CD4-positive, alpha-beta memory T cell (primary cell): ENCODE results near the gene STAP2. TPM values are rescaled to one million over a fixed set of nuclear protein-coding genes. Genes with fewer than 3 reads are reported as not detected.

Experiments
- CTCF ChIA-PET: fragments of 350-600 bp; sonication (Branson Sonifier 250); formaldehyde crosslinking; loops from one replicate; lab custom pipeline; 2021; ENCODE audit warnings: inconsistent platforms; ENCODE audit not compliant: partially characterized antibody; lab: Charles Lee
- POLR2A ChIA-PET: fragments of 350-600 bp; sonication (Branson Sonifier 250); formaldehyde crosslinking; loops from one replicate; lab custom pipeline; 2021; ENCODE audit not compliant: partially characterized antibody; lab: Charles Lee
- DNase-seq, 5 donors: peaks; one replicate each; pipeline versions ENCODE4 v3.0.0 to v3.0.0-alpha.2; 2020 to 2022; ENCODE audit warnings: mixed read lengths in 1 of 5
- H3K27ac ChIP-seq: one replicate; pipeline ENCODE4 v1.7.0; 2013; ENCODE audit warnings: low read depth, low read length
- H3K27me3 ChIP-seq: 2 replicates; pipeline ENCODE4 v1.7.0; 2013; ENCODE audit warnings: mild to moderate bottlenecking, low read length, moderate library complexity; ENCODE audit not compliant: insufficient read depth
- H3K36me3 ChIP-seq: 2 replicates; pipeline ENCODE4 v1.7.0; 2013; ENCODE audit warnings: mild to moderate bottlenecking, low read length, moderate library complexity; ENCODE audit not compliant: insufficient read depth
- H3K4me1 ChIP-seq: 2 replicates; pipeline ENCODE4 v1.7.0; 2013; ENCODE audit warnings: mild to moderate bottlenecking, low read length, moderate library complexity; ENCODE audit not compliant: insufficient read depth
- H3K4me3 ChIP-seq, 2 donors: one replicate each; pipeline ENCODE4 v1.7.0; 2013; ENCODE audit warnings: low read length in 2 of 2, mild to moderate bottlenecking in 1 of 2
- H3K9me3 ChIP-seq, 2 donors: one replicate each; pipeline ENCODE4 v1.7.0; 2013; ENCODE audit warnings: low read length in 2 of 2, control low read depth in 1 of 2; ENCODE audit not compliant: control insufficient read depth in 1 of 2
- H3K27ac Mint-ChIP-seq, 7 donors: one replicate each; pipeline ENCODE4 v1.8.0; 2020 to 2021; ENCODE audit warnings: mixed read lengths in 7 of 7, mild to moderate bottlenecking in 6 of 7, inconsistent platforms in 3 of 7, moderate library complexity in 3 of 7
- H3K27me3 Mint-ChIP-seq, 2 donors: one replicate each; pipeline ENCODE4 v1.8.0; 2020 to 2021; ENCODE audit warnings: mixed read lengths in 2 of 2
- H3K36me3 Mint-ChIP-seq, 2 donors: one replicate each; pipeline ENCODE4 v1.8.0; 2020 to 2021; ENCODE audit warnings: mixed read lengths in 2 of 2, inconsistent platforms in 1 of 2, mild to moderate bottlenecking in 1 of 2
- H3K4me1 Mint-ChIP-seq, 4 donors: one replicate each; pipeline ENCODE4 v1.8.0; 2020 to 2021; ENCODE audit warnings: mixed read lengths in 4 of 4, mild to moderate bottlenecking in 1 of 4
- H3K4me3 Mint-ChIP-seq, 8 donors: one replicate each; pipeline ENCODE4 v1.8.0; 2020 to 2021; ENCODE audit warnings: mixed read lengths in 8 of 8, mild to moderate bottlenecking in 7 of 8, moderate library complexity in 6 of 8, inconsistent platforms in 3 of 8
- H3K9me3 Mint-ChIP-seq, 8 donors: one replicate each; pipeline ENCODE4 v1.8.0; 2020 to 2021; ENCODE audit warnings: mixed read lengths in 8 of 8, mild to moderate bottlenecking in 5 of 8, inconsistent platforms in 3 of 8, moderate library complexity in 1 of 8
- intact Hi-C: fragments of 100-400 bp; cut with micrococcal nuclease; formaldehyde crosslinking; loops from one replicate; pipeline ENCODE4 v1.15.1; 2023
- polyA plus RNA-seq, 2 donors: library from polyadenylated mRNA; unstranded; fragments of 300-500 nt; fragmentation: Illumina TruSeq; gene quantifications; one replicate each; pipeline ENCODE4 v1.2.3, GENCODE V29; 2021
- total RNA-seq, 2 experiments: library from RNA; stranded (reverse); gene quantifications; one replicate each; pipeline ENCODE4 v1.2.3, GENCODE V29; 2021

The STAP2 gene
- total and polyA plus RNA-seq, 4 experiments from 2014 or later = 0.86 to 2.6 (median 2.3) TPM

DNA sequence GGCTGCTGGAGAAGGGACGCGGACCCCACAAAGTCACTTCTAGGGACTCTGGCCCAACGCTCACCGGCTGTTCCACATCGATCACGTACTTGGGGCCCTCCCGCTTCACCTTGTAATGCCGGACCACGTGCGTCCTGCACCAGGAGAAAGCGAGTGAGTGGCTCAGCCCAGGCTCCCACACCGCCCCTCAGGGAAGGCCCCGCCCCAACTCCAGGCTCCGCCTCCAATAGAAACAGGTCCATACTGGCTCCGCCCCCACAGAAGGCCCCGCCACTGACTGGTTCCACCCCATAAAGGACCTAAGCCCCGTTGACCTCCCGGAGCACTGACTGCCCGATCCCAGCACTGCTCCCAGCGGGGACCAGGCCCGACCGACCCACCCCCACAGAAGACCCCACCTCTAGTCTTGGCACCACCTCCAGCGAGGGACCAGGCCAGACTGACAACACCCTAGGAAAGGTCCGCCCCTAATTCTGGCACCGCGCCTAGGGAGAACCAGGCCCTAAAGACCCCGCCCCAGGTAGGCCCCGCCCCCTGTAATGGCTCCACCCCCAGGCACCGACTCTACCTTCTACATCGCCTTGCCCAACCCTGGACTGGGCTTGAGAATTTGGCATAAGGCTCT is 11.3 kb downstream of the STAP2 start:
- H3K9me3 ChIP-seq = no peaks in the 10 kb centered on the region
- DNase-seq = peak; percentile 44 to 77 (median 61)
- H3K27me3 ChIP-seq = no peaks in the 10 kb centered on the region
- Mint-ChIP-seq H3K4me1 (peaks cover 8 to 29% (median 20%) of the 10 kb centered on the region in 4 donors), H3K9me3 (peaks cover 0 to 5% (median 0%) of the 10 kb centered on the region in 8 donors), H3K4me3 (peak overlapping the region; percentile 74 to 91 (median 82)), H3K36me3 (peaks cover 0 to 5% of the 10 kb centered on the region in 2 donors), H3K27me3 (peaks cover 0 to 3% of the 10 kb centered on the region in 2 donors), H3K27ac (peak overlapping the region in 6 of 7 donors; percentile 37 to 99 (median 74))
- ChIA-PET POLR2A (interaction anchor here (1.1 to 1.8 kb wide), 4 partner anchors 16 to 144 kb away, joined by 4 to 25 read pairs (median 6); partner anchors contain the start of genes HDGFL2, MPND, TMIGD2 and YJU2), CTCF (interaction anchor here (0.7 to 1.4 kb wide), 4 partner anchors 15 to 73 kb away, joined by 3 to 8 read pairs (median 6); partner anchors contain the start of genes MPND and SH3GL1)
- H3K4me1 ChIP-seq = peaks cover 19% of the 10 kb centered on the region
- H3K36me3 ChIP-seq = no peaks in the 10 kb centered on the region
- peak overlapping the region; percentile 58 to 61 for H3K4me3 ChIP-seq
- no peak overlapping the region for H3K27ac ChIP-seq
- intact Hi-C loops = no loop called here

DNA sequence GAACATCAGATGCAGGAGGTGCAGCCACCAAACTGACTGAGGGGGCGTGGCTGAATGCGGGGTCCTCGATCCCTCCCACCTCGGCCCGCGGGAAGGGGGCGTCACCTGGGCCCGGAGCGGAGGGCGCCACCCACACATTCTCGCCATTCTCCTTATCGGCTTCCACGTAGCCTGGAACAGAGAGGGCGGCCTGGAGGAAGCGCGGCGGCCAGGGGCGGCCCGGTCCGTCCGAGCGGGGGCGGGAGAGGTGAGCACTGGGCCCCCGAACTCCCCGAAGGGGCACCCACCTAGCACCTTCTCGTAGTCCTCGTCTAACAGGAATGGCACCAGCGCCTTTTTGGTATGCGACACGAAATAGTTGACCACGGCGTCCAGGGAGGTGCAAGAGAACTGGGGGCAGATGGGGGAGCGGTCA is 11.8 kb downstream of the STAP2 start:
- peaks cover 0 to 5% (median 0%) of the 10 kb centered on the region in 8 donors for H3K9me3 Mint-ChIP-seq
- intact Hi-C loops = no loop called here
- ChIA-PET POLR2A (interaction anchor here (1.0 kb wide), 1 partner anchor 17 kb away, joined by 3 read pairs; the partner anchor contains the start of gene MPND), CTCF (no interaction called here)
- peaks cover 0 to 5% of the 10 kb centered on the region in 2 donors for H3K36me3 Mint-ChIP-seq
- H3K4me1 Mint-ChIP-seq = peaks cover 8 to 29% (median 20%) of the 10 kb centered on the region in 4 donors
- peaks cover 0 to 3% of the 10 kb centered on the region in 2 donors for H3K27me3 Mint-ChIP-seq
- H3K27me3 ChIP-seq = no peaks in the 10 kb centered on the region
- H3K4me1 ChIP-seq = peaks cover 19% of the 10 kb centered on the region
- peak overlapping the region in 1 of 7 donors; percentile 99 for H3K27ac Mint-ChIP-seq
- H3K4me3 Mint-ChIP-seq = peak overlapping the region; percentile 74 to 91 (median 82)
- peak overlapping the region in 1 of 2 donors; percentile 12 for H3K4me3 ChIP-seq
- H3K27ac ChIP-seq = no peak overlapping the region
- DNase-seq = peak in 1 of 5 donors; percentile 50
- H3K36me3 ChIP-seq = no peaks in the 10 kb centered on the region
- no peaks in the 10 kb centered on the region for H3K9me3 ChIP-seq

DNA sequence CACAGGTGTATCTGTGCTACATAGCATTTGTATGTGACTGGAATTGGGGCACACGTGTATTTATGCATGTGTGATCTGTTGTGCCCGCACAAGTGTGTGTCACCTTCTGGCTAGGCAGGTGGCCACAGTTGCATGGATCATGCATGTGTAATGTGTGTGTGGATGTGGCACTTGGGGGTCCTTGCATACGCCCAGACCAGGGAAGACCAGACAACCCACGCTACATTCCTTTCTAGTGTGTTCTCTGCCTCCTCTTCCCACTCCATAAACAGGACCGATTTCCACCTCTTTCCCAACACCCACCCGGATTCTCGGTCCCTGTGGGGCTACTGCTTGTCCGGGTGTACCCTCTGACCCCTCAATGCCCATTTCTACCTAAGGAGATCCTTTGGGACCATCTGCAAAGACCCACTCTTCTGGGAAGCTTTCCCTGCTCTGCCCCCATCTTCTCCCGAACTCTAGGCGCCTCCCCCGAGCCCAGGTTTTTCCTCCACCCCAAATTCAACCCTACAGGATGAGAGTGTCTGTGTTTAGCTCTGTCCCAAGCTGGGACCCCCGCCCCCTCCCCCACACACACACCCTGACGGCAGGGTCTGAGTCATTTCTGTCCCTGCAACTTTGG is 12.3 kb downstream of the STAP2 start:
- peaks cover 0 to 5% (median 0%) of the 10 kb centered on the region in 8 donors for H3K9me3 Mint-ChIP-seq
- no peak for DNase-seq
- Histone ChIP-seq H3K9me3 (no peaks in the 10 kb centered on the region), H3K27ac (no peak overlapping the region), H3K36me3 (no peaks in the 10 kb centered on the region), H3K27me3 (no peaks in the 10 kb centered on the region), H3K4me1 (peaks cover 19% of the 10 kb centered on the region), H3K4me3 (peak overlapping the region in 1 of 2 donors; percentile 12)
- ChIA-PET CTCF (no interaction called here), POLR2A (interaction anchor here (1.0 kb wide), 1 partner anchor 17 kb away, joined by 3 read pairs; the partner anchor contains the start of gene MPND)
- peaks cover 0 to 3% of the 10 kb centered on the region in 2 donors for H3K27me3 Mint-ChIP-seq
- H3K4me1 Mint-ChIP-seq = peaks cover 8 to 29% (median 20%) of the 10 kb centered on the region in 4 donors
- H3K27ac Mint-ChIP-seq = peak overlapping the region in 4 of 7 donors; percentile 31 to 86 (median 66)
- intact Hi-C loops = no loop called here
- peak overlapping the region; percentile 35 to 79 (median 67) for H3K4me3 Mint-ChIP-seq
- peaks cover 0 to 5% of the 10 kb centered on the region in 2 donors for H3K36me3 Mint-ChIP-seq

- H3K4me1 ChIP-seq = peaks cover 19% of the 10 kb centered on the region
- Mint-ChIP-seq H3K36me3 (peaks cover 0 to 5% of the 10 kb centered on the region in 2 donors), H3K9me3 (peaks cover 0 to 8% (median 0%) of the 10 kb centered on the region in 8 donors), H3K4me3 (peak overlapping the region in 1 of 8 donors; percentile 15), H3K27me3 (peaks cover 0 to 3% of the 10 kb centered on the region in 2 donors), H3K4me1 (peaks cover 8 to 26% (median 20%) of the 10 kb centered on the region in 4 donors), H3K27ac (peak overlapping the region in 2 of 7 donors; percentile 32 to 84)
- no peak for DNase-seq
- ChIA-PET CTCF (interaction anchor here (0.6 kb wide), 1 partner anchor 38 kb away, joined by 3 read pairs; no protein-coding TSS in a partner anchor), POLR2A (interaction anchor here (2.5 kb wide), 1 partner anchor 19 kb away, joined by 7 read pairs; the partner anchor contains the start of gene MPND)
- no peaks in the 10 kb centered on the region for H3K27me3 ChIP-seq
- H3K27ac ChIP-seq = no peak overlapping the region
- no peaks in the 10 kb centered on the region for H3K9me3 ChIP-seq
- no peaks in the 10 kb centered on the region for H3K36me3 ChIP-seq
- intact Hi-C loops = no loop called here
- H3K4me3 ChIP-seq = no peak overlapping the region
Observed at GRCh38 chr19:4324228-4324627, 14.4 kb downstream of the STAP2 start.

DNA sequence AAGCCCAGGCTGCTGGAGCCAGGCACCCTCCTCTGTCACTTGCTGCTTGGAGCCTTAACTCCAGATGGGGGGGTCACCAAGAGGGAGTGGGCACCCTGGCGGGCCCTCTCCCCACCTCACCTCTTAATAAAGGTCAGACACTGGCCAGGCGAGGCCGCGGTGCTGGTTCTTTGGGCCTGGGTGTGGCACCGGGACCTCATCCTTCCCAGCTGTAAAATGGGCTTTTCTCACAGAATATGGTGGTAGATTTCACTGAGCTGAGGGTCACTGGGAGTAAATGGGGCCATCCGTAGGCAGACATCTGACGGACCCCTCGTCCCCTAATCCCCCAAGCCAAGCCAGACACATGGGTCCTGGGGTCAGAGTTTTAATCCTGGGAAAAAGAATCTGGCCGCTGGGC is 14.9 kb downstream of the STAP2 start:
- peaks cover 0 to 3% of the 10 kb centered on the region in 2 donors for H3K27me3 Mint-ChIP-seq
- peaks cover 0 to 5% of the 10 kb centered on the region in 2 donors for H3K36me3 Mint-ChIP-seq
- H3K9me3 Mint-ChIP-seq = peaks cover 0 to 8% (median 0%) of the 10 kb centered on the region in 8 donors
- POLR2A ChIA-PET = interaction anchor here (2.5 kb wide), 1 partner anchor 19 kb away, joined by 7 read pairs; the partner anchor contains the start of gene MPND
- no peaks in the 10 kb centered on the region for H3K36me3 ChIP-seq
- H3K27ac ChIP-seq = no peak overlapping the region
- intact Hi-C loops = no loop called here
- H3K4me3 ChIP-seq = no peak overlapping the region
- H3K4me1 Mint-ChIP-seq = peaks cover 8 to 23% (median 19%) of the 10 kb centered on the region in 4 donors
- CTCF ChIA-PET = no interaction called here
- no peak overlapping the region for H3K27ac Mint-ChIP-seq
- H3K4me3 Mint-ChIP-seq = no peak overlapping the region
- peaks cover 18% of the 10 kb centered on the region for H3K4me1 ChIP-seq
- H3K9me3 ChIP-seq = no peaks in the 10 kb centered on the region
- no peak for DNase-seq
- H3K27me3 ChIP-seq = no peaks in the 10 kb centered on the region

DNA sequence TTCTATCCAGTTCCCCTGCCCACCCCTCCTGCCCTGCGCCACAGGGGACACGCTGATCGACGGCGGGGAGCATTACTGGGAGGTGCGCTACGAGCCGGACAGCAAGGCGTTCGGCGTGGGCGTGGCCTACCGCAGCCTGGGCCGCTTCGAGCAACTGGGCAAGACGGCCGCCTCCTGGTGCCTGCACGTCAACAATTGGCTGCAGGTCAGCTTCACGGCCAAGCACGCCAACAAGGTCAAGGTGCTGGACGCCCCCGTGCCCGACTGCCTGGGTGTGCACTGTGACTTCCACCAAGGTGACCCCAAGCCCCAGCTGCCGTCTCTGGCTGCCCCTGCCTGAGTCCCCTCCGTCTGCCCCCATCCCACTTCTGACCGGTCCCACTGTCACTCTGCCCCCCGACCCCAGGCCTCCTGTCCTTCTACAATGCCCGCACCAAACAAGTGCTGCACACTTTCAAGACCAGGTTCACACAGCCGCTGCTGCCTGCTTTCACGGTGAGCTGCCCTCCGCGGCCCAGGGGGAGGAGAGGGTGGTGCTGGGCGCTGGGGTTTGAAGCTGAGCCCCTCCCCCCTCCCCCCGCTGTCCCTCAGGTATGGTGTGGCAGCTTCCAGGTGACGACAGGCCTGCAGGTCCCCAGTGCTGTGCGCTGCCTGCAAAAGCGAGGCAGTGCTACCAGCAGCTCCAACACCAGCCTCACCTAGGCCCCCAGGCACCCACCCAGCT is 15.5 kb downstream of the STAP2 start:
- peaks cover 8 to 18% (median 15%) of the 10 kb centered on the region in 4 donors for H3K4me1 Mint-ChIP-seq
- Histone ChIP-seq H3K4me1 (peaks cover 15% of the 10 kb centered on the region), H3K9me3 (no peaks in the 10 kb centered on the region), H3K36me3 (no peaks in the 10 kb centered on the region), H3K27me3 (no peaks in the 10 kb centered on the region), H3K4me3 (no peak overlapping the region), H3K27ac (no peak overlapping the region)
- no peak overlapping the region for H3K27ac Mint-ChIP-seq
- POLR2A ChIA-PET = interaction anchor here (2.5 kb wide), 1 partner anchor 20 kb away, joined by 7 read pairs; the partner anchor contains the start of gene MPND
- intact Hi-C loops = no loop called here
- CTCF ChIA-PET = interaction anchor here (3.7 to 4.7 kb wide), 2 partner anchors 29 to 55 kb away, joined by 17 to 29 read pairs; no protein-coding TSS in a partner anchor
- H3K27me3 Mint-ChIP-seq = no peaks in the 10 kb centered on the region
- no peak for DNase-seq
- no peak overlapping the region for H3K4me3 Mint-ChIP-seq
- no peaks in the 10 kb centered on the region for H3K36me3 Mint-ChIP-seq
- H3K9me3 Mint-ChIP-seq = peaks cover 0 to 5% (median 0%) of the 10 kb centered on the region in 8 donors
